GM19397 (cell line): ENCODE measurements around the gene TRAF5.
"Not testable (repeated sequence)": the region's sequence is repeated elsewhere in the genome, so short reads cannot be mapped to it uniquely, and the experiment has no call there.

Experiments used
- ATAC-seq: cut with Tn5 transposase; IDR thresholded peaks from one replicate; pipeline ENCODE4 v1.9.1; 2021; ENCODE audit warnings: mild to moderate bottlenecking, moderate library complexity; ENCODE audit not compliant: unreplicated experiment

The TRAF5 gene

GRCh38 chr1:211326528-211327345, at the start of gene TRAF5:
Gene TRAF5 (plus strand): TSS chr1:211326833. CDS start chr1:211353240, 26,407 bp downstream.
- peak; percentile 37 for ATAC-seq

GRCh38 chr1:211279340-211279739, 47.3 kb upstream of the TRAF5 start:
- ATAC-seq = no peak

- no peak for ATAC-seq
These were observed 45.7 kb upstream of the TRAF5 start for GRCh38 chr1:211280910-211281309.

GRCh38 chr1:211281320-211282022, 45.2 kb upstream of the TRAF5 start:
- ATAC-seq = no peak

GRCh38 chr1:211282023-211282373, 44.6 kb upstream of the TRAF5 start:
- ATAC-seq = no peak

GRCh38 chr1:211285196-211285595, 41.4 kb upstream of the TRAF5 start:
- no peak for ATAC-seq

GRCh38 chr1:211287218-211287617, 39.4 kb upstream of the TRAF5 start:
- no peak for ATAC-seq

- no peak for ATAC-seq
These were observed 34.2 kb upstream of the TRAF5 start for GRCh38 chr1:211292411-211292810.

GRCh38 chr1:211296396-211296795, 30.2 kb upstream of the TRAF5 start:
- ATAC-seq = no peak

GRCh38 chr1:211305044-211305443, 21.6 kb upstream of the TRAF5 start:
- no peak for ATAC-seq

GRCh38 chr1:211309617-211310016, 17.0 kb upstream of the TRAF5 start:
- no peak for ATAC-seq

- ATAC-seq = no peak
These were observed 13.2 kb upstream of the TRAF5 start for GRCh38 chr1:211313392-211313791.

- no peak for ATAC-seq
These were observed 7.9 kb upstream of the TRAF5 start for GRCh38 chr1:211318576-211319280.

- no peak for ATAC-seq
These were observed 6.7 kb upstream of the TRAF5 start for GRCh38 chr1:211319892-211320291.

- no peak for ATAC-seq
These were observed 5.7 kb upstream of the TRAF5 start for GRCh38 chr1:211320980-211321379.

GRCh38 chr1:211321646-211322045, 5.0 kb upstream of the TRAF5 start:
- ATAC-seq = not testable (repeated sequence)

GRCh38 chr1:211323156-211324063, 3.2 kb upstream of the TRAF5 start:
- peak; percentile 47 for ATAC-seq

- no peak for ATAC-seq
These were observed 1.4 kb upstream of the TRAF5 start for GRCh38 chr1:211324992-211325775.

GRCh38 chr1:211326140-211326527, 499 bp upstream of the TRAF5 start:
- ATAC-seq = no peak
